K562 (cell line): ENCODE data around the gene NAV2. TPM values are rescaled to one million over a fixed set of nuclear protein-coding genes. Genes with fewer than 3 reads are reported as not detected.

ENCODE experiments used
- BRD4 ChIP-seq: fragments of 200-600 bp; sonication (generic); IDR thresholded peaks from 2 replicates; pipeline ENCODE4 v1.6.1; 2017; ENCODE audit warnings: inconsistent platforms
- CBFB ChIP-seq: sonication (generic); formaldehyde crosslinking; IDR thresholded peaks from 2 replicates; pipeline ENCODE4 v1.4.0; 2020; ENCODE audit warnings: mild to moderate bottlenecking, missing genetic modification reagents
- CEBPG ChIP-seq, 3 experiments: fragments of 200-800 bp in 1 of 3; sonication (Bioruptor generic) in 1 of 3; sonication (generic) in 1 of 3; formaldehyde crosslinking in 1 of 3; IDR thresholded peaks in 2 of 3; conservative IDR thresholded peaks in 1 of 3; 2 replicates each; pipeline versions ENCODE4 v1.6.1 to v1.8.0; 2016 to 2022; ENCODE audit warnings: missing compliant biosample characterization in 2 of 3, missing genetic modification characterization in 2 of 3, mild to moderate bottlenecking in 1 of 3, missing genetic modification reagents in 1 of 3
- ESRRA ChIP-seq: fragments of 450-650 bp; IDR thresholded peaks from 2 replicates; pipeline ENCODE4 v1.6.1; 2014; ENCODE audit warnings: low read depth, mild to moderate bottlenecking, moderate library complexity, borderline replicate concordance
- ETV1 ChIP-seq: fragments of 450-650 bp; conservative IDR thresholded peaks from 2 replicates; pipeline ENCODE4 v1.6.1; 2016; ENCODE audit warnings: missing genetic modification characterization, control low read depth, low read depth, missing compliant biosample characterization
- ETV5 ChIP-seq: sonication (generic); formaldehyde crosslinking; IDR thresholded peaks from 2 replicates; pipeline ENCODE4 v1.4.0; 2020; ENCODE audit warnings: low read depth, mild to moderate bottlenecking, missing genetic modification reagents
- FOXP1 ChIP-seq: sonication (generic); formaldehyde crosslinking; IDR thresholded peaks from 2 replicates; pipeline ENCODE4 v1.8.0; 2022; ENCODE audit warnings: mild to moderate bottlenecking, missing genetic modification reagents
- HDAC6 ChIP-seq: IDR thresholded peaks from 2 replicates; pipeline ENCODE4 v1.6.1; 2012; ENCODE audit warnings: low read depth, mild to moderate bottlenecking, control low read depth, inconsistent platforms, low read length, moderate library complexity
- MTA1 ChIP-seq: fragments of 450-650 bp; IDR thresholded peaks from 2 replicates; pipeline ENCODE4 v1.6.1; 2017; ENCODE audit warnings: borderline replicate concordance
- MYBL2 ChIP-seq, 2 experiments: fragments of 450-650 bp in 1 of 2; sonication (generic) in 1 of 2; formaldehyde crosslinking in 1 of 2; IDR thresholded peaks; 2 replicates each; pipeline versions ENCODE4 v1.6.1 to v1.8.1; 2017 to 2022; ENCODE audit warnings: borderline replicate concordance in 1 of 2, inconsistent platforms in 1 of 2, low read depth in 1 of 2, mild to moderate bottlenecking in 1 of 2, missing genetic modification reagents in 1 of 2, moderate library complexity in 1 of 2
- NFYB ChIP-seq: IDR thresholded peaks from 2 replicates; pipeline ENCODE4 v1.6.1; 2011; ENCODE audit warnings: mild to moderate bottlenecking, moderate library complexity; ENCODE audit not compliant: insufficient read length; ENCODE audit errors: extremely low read depth
- PHF20 ChIP-seq: fragments of 450-650 bp; IDR thresholded peaks from 2 replicates; pipeline ENCODE4 v1.6.1; 2018; ENCODE audit not compliant: partially characterized antibody
- PRPF4 ChIP-seq: fragments of 200-400 bp; formaldehyde crosslinking; IDR thresholded peaks from one replicate; pipeline ENCODE4 v1.6.1; 2017; ENCODE audit warnings: low read length, low read depth, mild to moderate bottlenecking; ENCODE audit not compliant: insufficient read depth, poor library complexity, severe bottlenecking
- U2AF1 ChIP-seq: fragments of 200-400 bp; formaldehyde crosslinking; optimal IDR thresholded peaks from 2 replicates; pipeline ENCODE3; 2017; ENCODE audit warnings: mild to moderate bottlenecking, low read depth, low read length, moderate library complexity
- ZNF12 ChIP-seq: sonication (generic); formaldehyde crosslinking; IDR thresholded peaks from 2 replicates; pipeline ENCODE4 v1.4.0; 2020; ENCODE audit warnings: mild to moderate bottlenecking, missing genetic modification reagents
- ZNF79 ChIP-seq: fragments of 250-450 bp; sonication (Bioruptor Pico); IDR thresholded peaks from 2 replicates; pipeline ENCODE4 v1.4.0; 2020; ENCODE audit warnings: low read depth, mild to moderate bottlenecking, moderate library complexity
- polyA plus RNA-seq, 8 experiments: library from polyadenylated mRNA; depleted of rRNA in 4 of 8; stranded (reverse) in 5 of 8; unstranded in 3 of 8; fragments of >200 nt; fragmentation: Nextera tagmentation in 2 of 8; fragmentation: Illumina TruSeq in 1 of 8; extraction: Ambion mirVana in 2 of 8; extraction: Trizol in 1 of 8; gene quantifications; 2 replicates each; pipeline versions ENCODE4 v1.2.1 to v1.2.3, GENCODE V29; 2011 to 2014; ENCODE audit warnings: inconsistent platforms in 1 of 8, missing spikeins in 1 of 8
- total RNA-seq, 7 experiments: library from RNA; depleted of rRNA in 6 of 7; stranded (reverse); fragments of >200 nt in 6 of 7; fragmentation: Illumina TruSeq in 2 of 7; extraction: Trizol in 2 of 7; gene quantifications; 2 replicates each; pipeline versions ENCODE4 v1.2.1 to v1.2.3, GENCODE V29; 2011 to 2021; ENCODE audit warnings: low replicate concordance in 1 of 7
- TF ChIP-seq, protein P1 (sequence below): sonication (generic); formaldehyde crosslinking; IDR thresholded peaks from 2 replicates; pipeline ENCODE4 v1.8.0; 2022; ENCODE audit warnings: missing genetic modification reagents, mild to moderate bottlenecking, moderate library complexity, borderline replicate concordance
- TF ChIP-seq, protein P2 (sequence below): sonication (generic); formaldehyde crosslinking; IDR thresholded peaks from 2 replicates; pipeline ENCODE4 v1.8.0; 2023; ENCODE audit warnings: mild to moderate bottlenecking, missing genetic modification reagents
- TF ChIP-seq, protein P3 (sequence below): fragments of 250-450 bp; sonication (Bioruptor Pico); IDR thresholded peaks from 2 replicates; pipeline ENCODE4 v1.8.0; 2021; ENCODE audit warnings: moderate library complexity, mild to moderate bottlenecking, inconsistent platforms

Gene NAV2
- total and polyA plus RNA-seq, 9 of the 15 experiments (the other 6 are each of a cell fraction or from before 2014, with no cell fraction given), result 0.03 to 0.35 (median 0.05) TPM

DNA sequence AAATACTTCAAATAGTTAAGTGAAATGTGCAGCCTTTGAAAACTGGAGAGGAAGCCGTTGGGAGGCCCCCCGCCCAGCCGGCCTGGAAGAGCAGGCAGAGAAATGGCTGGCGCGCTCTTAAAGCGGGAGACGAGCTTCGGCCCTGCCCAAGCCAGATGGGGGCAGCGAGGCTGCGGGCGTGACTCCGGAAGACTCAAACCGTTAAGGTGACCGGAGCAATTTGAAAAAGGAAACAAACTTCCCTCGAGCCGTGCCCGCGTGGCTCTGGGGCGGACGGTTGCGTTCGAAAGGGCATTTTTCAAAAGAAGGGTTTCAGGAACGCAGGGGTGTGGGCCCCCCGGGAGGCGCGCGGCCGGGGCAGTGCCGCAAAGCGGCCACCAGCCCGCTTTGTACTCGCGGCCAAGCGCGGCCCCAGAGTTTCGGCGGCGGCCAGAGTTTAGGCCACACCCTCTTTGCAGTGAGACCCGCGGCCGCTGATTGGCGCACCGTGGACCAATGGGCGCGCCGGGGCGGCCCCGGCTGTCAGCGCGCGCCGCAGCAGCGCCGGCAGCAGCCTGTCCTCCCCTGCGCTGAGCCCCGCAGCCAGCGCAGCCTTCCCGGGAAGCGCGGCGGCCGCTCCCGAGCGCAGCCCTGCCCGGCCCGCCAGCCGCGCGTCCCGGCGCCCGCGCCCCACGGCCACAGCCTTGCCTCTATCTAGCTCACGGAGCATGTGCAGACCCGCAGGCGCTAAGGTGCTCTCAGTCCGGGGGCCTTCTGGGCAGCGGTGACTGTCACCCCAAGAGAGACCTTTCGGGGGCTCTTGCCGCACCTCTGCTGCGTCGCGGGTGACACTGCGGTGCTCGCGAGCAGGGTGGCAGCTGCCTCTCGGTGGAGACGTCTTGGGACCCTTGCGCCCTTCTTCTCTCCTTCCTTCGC is at the start of gene NAV2 (continued):
- TF ChIP-seq, protein P1, sequence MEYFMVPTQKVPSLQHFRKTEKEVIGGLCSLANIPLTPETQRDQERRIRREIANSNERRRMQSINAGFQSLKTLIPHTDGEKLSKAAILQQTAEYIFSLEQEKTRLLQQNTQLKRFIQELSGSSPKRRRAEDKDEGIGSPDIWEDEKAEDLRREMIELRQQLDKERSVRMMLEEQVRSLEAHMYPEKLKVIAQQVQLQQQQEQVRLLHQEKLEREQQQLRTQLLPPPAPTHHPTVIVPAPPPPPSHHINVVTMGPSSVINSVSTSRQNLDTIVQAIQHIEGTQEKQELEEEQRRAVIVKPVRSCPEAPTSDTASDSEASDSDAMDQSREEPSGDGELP (CRISPR knock-in tag), result peak; percentile 76
- TF ChIP-seq PHF20, result peak; percentile 63
- peak; percentile 71; the same call in 1 of the 2 replicates for TF ChIP-seq ETV5 (CRISPR knock-in tag)
- TF ChIP-seq, protein P2, sequence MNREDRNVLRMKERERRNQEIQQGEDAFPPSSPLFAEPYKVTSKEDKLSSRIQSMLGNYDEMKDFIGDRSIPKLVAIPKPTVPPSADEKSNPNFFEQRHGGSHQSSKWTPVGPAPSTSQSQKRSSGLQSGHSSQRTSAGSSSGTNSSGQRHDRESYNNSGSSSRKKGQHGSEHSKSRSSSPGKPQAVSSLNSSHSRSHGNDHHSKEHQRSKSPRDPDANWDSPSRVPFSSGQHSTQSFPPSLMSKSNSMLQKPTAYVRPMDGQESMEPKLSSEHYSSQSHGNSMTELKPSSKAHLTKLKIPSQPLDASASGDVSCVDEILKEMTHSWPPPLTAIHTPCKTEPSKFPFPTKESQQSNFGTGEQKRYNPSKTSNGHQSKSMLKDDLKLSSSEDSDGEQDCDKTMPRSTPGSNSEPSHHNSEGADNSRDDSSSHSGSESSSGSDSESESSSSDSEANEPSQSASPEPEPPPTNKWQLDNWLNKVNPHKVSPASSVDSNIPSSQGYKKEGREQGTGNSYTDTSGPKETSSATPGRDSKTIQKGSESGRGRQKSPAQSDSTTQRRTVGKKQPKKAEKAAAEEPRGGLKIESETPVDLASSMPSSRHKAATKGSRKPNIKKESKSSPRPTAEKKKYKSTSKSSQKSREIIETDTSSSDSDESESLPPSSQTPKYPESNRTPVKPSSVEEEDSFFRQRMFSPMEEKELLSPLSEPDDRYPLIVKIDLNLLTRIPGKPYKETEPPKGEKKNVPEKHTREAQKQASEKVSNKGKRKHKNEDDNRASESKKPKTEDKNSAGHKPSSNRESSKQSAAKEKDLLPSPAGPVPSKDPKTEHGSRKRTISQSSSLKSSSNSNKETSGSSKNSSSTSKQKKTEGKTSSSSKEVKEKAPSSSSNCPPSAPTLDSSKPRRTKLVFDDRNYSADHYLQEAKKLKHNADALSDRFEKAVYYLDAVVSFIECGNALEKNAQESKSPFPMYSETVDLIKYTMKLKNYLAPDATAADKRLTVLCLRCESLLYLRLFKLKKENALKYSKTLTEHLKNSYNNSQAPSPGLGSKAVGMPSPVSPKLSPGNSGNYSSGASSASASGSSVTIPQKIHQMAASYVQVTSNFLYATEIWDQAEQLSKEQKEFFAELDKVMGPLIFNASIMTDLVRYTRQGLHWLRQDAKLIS (CRISPR knock-in tag), result peak; percentile 41; the same call in 1 of the 2 replicates
- peak; percentile 67; the same call in 1 of the 2 replicates for TF ChIP-seq BRD4
- TF ChIP-seq U2AF1, result peak; percentile 28
- no peak for TF ChIP-seq HDAC6
- peak; percentile 90 for TF ChIP-seq NFYB
- TF ChIP-seq MTA1, result no peak
- TF ChIP-seq MYBL2 (IDR thresholded peaks at IDR 0.05; ENCODE audit: low read depth), result peak; percentile 91
- TF ChIP-seq MYBL2 (CRISPR knock-in tag; IDR thresholded peaks at IDR 0.05; ENCODE audit: borderline replicate concordance), result no peak
- TF ChIP-seq ETV1 (tag), result peak; percentile 80
- TF ChIP-seq FOXP1, result 0 out of 2 replicates have a peak, but pooled peaks have one; percentile 23
- peak; percentile 9; the same call in 1 of the 2 replicates for TF ChIP-seq CEBPG (CRISPR knock-in tag; IDR thresholded peaks at IDR 0.05)
- TF ChIP-seq CEBPG (tag; conservative IDR thresholded peaks at IDR 0.05 in 1 of 2, IDR thresholded peaks at IDR 0.05 in 1 of 2), result no peak
- TF ChIP-seq, protein P3, sequence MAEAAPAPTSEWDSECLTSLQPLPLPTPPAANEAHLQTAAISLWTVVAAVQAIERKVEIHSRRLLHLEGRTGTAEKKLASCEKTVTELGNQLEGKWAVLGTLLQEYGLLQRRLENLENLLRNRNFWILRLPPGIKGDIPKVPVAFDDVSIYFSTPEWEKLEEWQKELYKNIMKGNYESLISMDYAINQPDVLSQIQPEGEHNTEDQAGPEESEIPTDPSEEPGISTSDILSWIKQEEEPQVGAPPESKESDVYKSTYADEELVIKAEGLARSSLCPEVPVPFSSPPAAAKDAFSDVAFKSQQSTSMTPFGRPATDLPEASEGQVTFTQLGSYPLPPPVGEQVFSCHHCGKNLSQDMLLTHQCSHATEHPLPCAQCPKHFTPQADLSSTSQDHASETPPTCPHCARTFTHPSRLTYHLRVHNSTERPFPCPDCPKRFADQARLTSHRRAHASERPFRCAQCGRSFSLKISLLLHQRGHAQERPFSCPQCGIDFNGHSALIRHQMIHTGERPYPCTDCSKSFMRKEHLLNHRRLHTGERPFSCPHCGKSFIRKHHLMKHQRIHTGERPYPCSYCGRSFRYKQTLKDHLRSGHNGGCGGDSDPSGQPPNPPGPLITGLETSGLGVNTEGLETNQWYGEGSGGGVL (CRISPR knock-in tag), result no peak
- TF ChIP-seq PRPF4, result no peak
- no peak for TF ChIP-seq ZNF79
- TF ChIP-seq CBFB (CRISPR knock-in tag), result peak; percentile 28; the same call in 1 of the 2 replicates
- peak; percentile 55 for TF ChIP-seq ESRRA
- peak; percentile 53; the same call in 1 of the 2 replicates for TF ChIP-seq ZNF12
